Measurements from ENCODE around the gene MCCC1. TPM values are rescaled to one million over a fixed set of nuclear protein-coding genes. Genes with fewer than 3 reads are reported as not detected.

The MCCC1 gene
- total RNA-seq, 3 donors from 2014 or later, result 42.3 to 70.2 (median 47.6) TPM

GRCh38 chr3:183044547-183045229 lies 54.6 kb downstream of the MCCC1 start:
- no peaks in the 10 kb centered on the region for H3K9me3 ChIP-seq
- no peak overlapping the region for H3K4me3 ChIP-seq
- no peak for DNase-seq (ENCODE audit: low spot score in 2 of 2)
- TF ChIP-seq POLR2A (IDR thresholded peaks at IDR 0.05), result no peak
- no peak for TF ChIP-seq POLR2AphosphoS5 (IDR thresholded peaks at IDR 0.05)
- no peak for TF ChIP-seq CTCF (IDR thresholded peaks at IDR 0.05)
- intact Hi-C loops (cut with DNase I; ENCODE audit: low total_unique reads), result no loop called here
- no peak overlapping the region for H3K27ac ChIP-seq
- no peaks in the 10 kb centered on the region for H3K27me3 ChIP-seq
- no peaks in the 10 kb centered on the region for H3K4me1 ChIP-seq
- no peaks in the 10 kb centered on the region for H3K36me3 ChIP-seq

- Histone ChIP-seq H3K9me3 (no peaks in the 10 kb centered on the region), H3K27me3 (no peaks in the 10 kb centered on the region), H3K36me3 (no peaks in the 10 kb centered on the region), H3K4me1 (no peaks in the 10 kb centered on the region), H3K27ac (no peak overlapping the region), H3K4me3 (no peak overlapping the region)
- DNase-seq (ENCODE audit: low spot score in 2 of 2), result no peak
- intact Hi-C loops (cut with DNase I; ENCODE audit: low total_unique reads), result no loop called here
- no peak for TF ChIP-seq CTCF (IDR thresholded peaks at IDR 0.05)
- TF ChIP-seq POLR2A (IDR thresholded peaks at IDR 0.05), result no peak
- no peak for TF ChIP-seq POLR2AphosphoS5 (IDR thresholded peaks at IDR 0.05)
Observed at GRCh38 chr3:183038757-183039156, 60.5 kb downstream of the MCCC1 start.

GRCh38 chr3:183038221-183038620 lies 61.1 kb downstream of the MCCC1 start:
- no peak for DNase-seq (ENCODE audit: low spot score in 2 of 2)
- H3K4me1 ChIP-seq, result no peaks in the 10 kb centered on the region
- H3K36me3 ChIP-seq, result peaks cover under 1% of the 10 kb centered on the region
- no peak overlapping the region for H3K27ac ChIP-seq
- TF ChIP-seq POLR2AphosphoS5 (IDR thresholded peaks at IDR 0.05), result no peak
- no peak for TF ChIP-seq POLR2A (IDR thresholded peaks at IDR 0.05)
- no peak for TF ChIP-seq CTCF (IDR thresholded peaks at IDR 0.05)
- H3K9me3 ChIP-seq, result no peaks in the 10 kb centered on the region
- H3K4me3 ChIP-seq, result no peak overlapping the region
- intact Hi-C loops (cut with DNase I; ENCODE audit: low total_unique reads), result no loop called here
- no peaks in the 10 kb centered on the region for H3K27me3 ChIP-seq

- no peaks in the 10 kb centered on the region for H3K9me3 ChIP-seq
- H3K36me3 ChIP-seq, result peaks cover 7% of the 10 kb centered on the region
- H3K4me3 ChIP-seq, result no peak overlapping the region
- no peak for DNase-seq (ENCODE audit: low spot score in 2 of 2)
- intact Hi-C loops (cut with DNase I; ENCODE audit: low total_unique reads), result no loop called here
- no peaks in the 10 kb centered on the region for H3K4me1 ChIP-seq
- TF ChIP-seq POLR2A (IDR thresholded peaks at IDR 0.05) (no peak), POLR2AphosphoS5 (IDR thresholded peaks at IDR 0.05) (no peak), CTCF (IDR thresholded peaks at IDR 0.05) (no peak)
- H3K27ac ChIP-seq, result no peak overlapping the region
- no peaks in the 10 kb centered on the region for H3K27me3 ChIP-seq
Observed at GRCh38 chr3:183033746-183034145, 65.5 kb downstream of the MCCC1 start.

- no peak overlapping the region for H3K27ac ChIP-seq
- no peaks in the 10 kb centered on the region for H3K9me3 ChIP-seq
- H3K36me3 ChIP-seq, result peaks cover 13% of the 10 kb centered on the region
- H3K4me3 ChIP-seq, result no peak overlapping the region
- H3K4me1 ChIP-seq, result no peaks in the 10 kb centered on the region
- intact Hi-C loops (cut with DNase I; ENCODE audit: low total_unique reads), result no loop called here
- no peaks in the 10 kb centered on the region for H3K27me3 ChIP-seq
- no peak for DNase-seq (ENCODE audit: low spot score in 2 of 2)
- TF ChIP-seq POLR2A (IDR thresholded peaks at IDR 0.05), result no peak
- no peak for TF ChIP-seq CTCF (IDR thresholded peaks at IDR 0.05)
- no peak for TF ChIP-seq POLR2AphosphoS5 (IDR thresholded peaks at IDR 0.05)
Observed at GRCh38 chr3:183032880-183033555, 66.3 kb downstream of the MCCC1 start.
